ENCODE data around the gene ANKIB1. TPM values are rescaled to one million over a fixed set of nuclear protein-coding genes. Genes with fewer than 3 reads are reported as not detected.

ANKIB1 gene
- total and polyA plus RNA-seq, 5 donors, result 8.1 to 55.3 (median 50.0) TPM

DNA sequence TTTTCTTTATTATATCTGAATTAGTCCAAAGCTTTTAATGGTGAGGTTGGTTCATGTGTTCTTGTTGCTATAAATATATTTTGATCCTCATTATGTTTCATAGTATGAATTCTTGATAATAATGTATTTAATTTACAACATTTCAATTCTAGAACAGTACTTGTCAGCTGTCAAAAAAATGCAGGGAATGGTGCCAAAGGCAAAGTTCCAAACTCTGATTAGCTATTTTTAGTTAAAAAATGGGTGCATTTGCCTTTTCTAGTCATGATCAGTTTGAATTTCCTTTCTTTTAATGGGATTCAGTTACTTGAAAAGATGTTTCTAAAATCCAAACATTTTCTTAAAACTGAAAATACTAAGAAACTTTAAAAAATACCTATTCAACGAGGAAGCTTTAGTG, 49.6 kb downstream of the ANKIB1 start:
- DNase-seq, result no peak
- intact Hi-C loops (cut with DNase I), result no loop called here
- Histone ChIP-seq H3K4me3 (ENCODE audit: low read length) (no peak overlapping the region), H3K9me3 (ENCODE audit: control insufficient read depth, low read length) (no peaks in the 10 kb centered on the region), H3K4me1 (ENCODE audit: control insufficient read depth, insufficient read depth, low read length) (peaks cover 2% of the 10 kb centered on the region), H3K27ac (ENCODE audit: low read length) (no peak overlapping the region), H3K27me3 (ENCODE audit: control insufficient read depth, insufficient read depth) (no peaks in the 10 kb centered on the region)
- 18% methylated on average over 1 of the region's 1 CpG for WGBS
- no peak for ATAC-seq

DNA sequence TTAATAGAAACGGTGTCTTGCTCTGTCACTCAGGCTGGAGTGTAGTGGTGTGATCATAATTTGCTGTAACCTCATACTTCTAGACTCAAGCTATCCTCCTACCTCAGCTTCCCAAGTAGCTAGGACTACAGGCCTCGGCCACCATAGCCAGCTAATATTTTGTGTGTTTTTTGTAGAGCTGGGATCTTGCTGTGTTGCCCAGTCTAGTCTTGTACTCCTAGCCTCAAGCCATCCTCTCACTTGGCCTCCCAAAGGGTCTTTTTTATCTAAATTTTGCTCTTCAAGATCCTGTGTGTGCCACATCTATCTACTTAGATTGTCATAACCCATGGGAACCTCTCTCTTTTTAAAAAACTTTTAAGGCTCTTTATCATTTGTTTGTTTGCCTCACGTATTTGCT, 50.5 kb downstream of the ANKIB1 start:
- no peak for ATAC-seq
- Histone ChIP-seq H3K9me3 (ENCODE audit: control insufficient read depth, low read length) (no peaks in the 10 kb centered on the region), H3K27ac (ENCODE audit: low read length) (no peak overlapping the region), H3K4me1 (ENCODE audit: control insufficient read depth, insufficient read depth, low read length) (peaks cover 2% of the 10 kb centered on the region), H3K27me3 (ENCODE audit: control insufficient read depth, insufficient read depth) (no peaks in the 10 kb centered on the region), H3K4me3 (ENCODE audit: low read length) (no peak overlapping the region)
- DNase-seq, result no peak
- intact Hi-C loops (cut with DNase I), result no loop called here
- 85% methylated on average over 3 of the region's 3 CpGs for WGBS

DNA sequence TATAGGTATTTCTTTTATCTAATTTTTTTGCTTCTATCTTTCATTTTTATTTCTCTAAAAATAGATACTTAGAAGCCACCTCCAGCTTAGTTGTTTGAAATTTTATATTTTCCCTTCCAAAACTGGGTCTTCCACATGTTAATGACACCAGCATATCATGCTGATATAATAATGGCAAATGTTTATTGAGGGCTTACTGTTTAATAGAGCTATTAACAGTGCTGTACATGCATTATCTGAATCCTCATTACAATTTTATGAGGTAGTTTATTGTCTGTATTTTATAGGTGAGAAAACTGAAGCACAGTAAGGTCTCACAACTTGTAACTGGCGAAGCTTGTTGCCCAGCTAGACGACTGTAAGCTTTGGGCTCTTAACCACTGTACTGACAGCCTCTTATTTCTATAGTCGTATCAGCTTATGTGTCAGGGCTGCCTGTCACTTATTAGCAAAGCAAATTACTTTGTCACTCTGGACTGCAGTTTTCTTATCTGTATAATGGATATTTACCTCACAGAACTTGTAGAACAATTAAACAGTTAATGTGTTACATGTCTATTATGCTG, 51.2 kb downstream of the ANKIB1 start:
- H3K27ac ChIP-seq (ENCODE audit: low read length), result no peak overlapping the region
- no peaks in the 10 kb centered on the region for H3K27me3 ChIP-seq (ENCODE audit: control insufficient read depth, insufficient read depth)
- ATAC-seq, result no peak
- intact Hi-C loops (cut with DNase I), result no loop called here
- no peak for DNase-seq
- H3K4me1 ChIP-seq (ENCODE audit: control insufficient read depth, insufficient read depth, low read length), result peaks cover 2% of the 10 kb centered on the region
- no peaks in the 10 kb centered on the region for H3K9me3 ChIP-seq (ENCODE audit: control insufficient read depth, low read length)
- WGBS, result 82% methylated on average over 3 of the region's 3 CpGs
- no peak overlapping the region for H3K4me3 ChIP-seq (ENCODE audit: low read length)

DNA sequence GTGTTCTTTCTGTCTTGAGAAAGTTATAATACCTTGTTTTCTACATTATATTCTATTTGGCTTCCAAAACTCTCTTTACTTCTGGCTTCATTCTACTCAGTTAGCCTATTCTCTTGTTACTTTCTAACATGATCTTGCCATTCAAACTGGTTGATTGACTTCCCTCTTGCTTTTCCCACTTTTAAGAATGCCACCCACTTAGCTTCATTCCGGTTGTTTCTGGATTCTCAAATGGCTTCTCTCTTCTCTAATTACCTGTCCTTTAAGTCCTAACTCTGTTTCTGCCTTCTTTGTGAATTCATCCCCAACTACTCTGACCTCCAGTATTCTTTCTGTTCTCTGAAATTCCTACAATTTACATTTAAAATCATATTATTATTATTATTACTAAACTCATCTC, 52.0 kb downstream of the ANKIB1 start:
- peaks cover 2% of the 10 kb centered on the region for H3K4me1 ChIP-seq (ENCODE audit: control insufficient read depth, insufficient read depth, low read length)
- no peak overlapping the region for H3K4me3 ChIP-seq (ENCODE audit: low read length)
- 83% methylated on average over 1 of the region's 1 CpG for WGBS
- intact Hi-C loops (cut with DNase I), result no loop called here
- no peaks in the 10 kb centered on the region for H3K9me3 ChIP-seq (ENCODE audit: control insufficient read depth, low read length)
- no peak for ATAC-seq
- no peaks in the 10 kb centered on the region for H3K27me3 ChIP-seq (ENCODE audit: control insufficient read depth, insufficient read depth)
- no peak overlapping the region for H3K27ac ChIP-seq (ENCODE audit: low read length)
- no peak for DNase-seq

DNA sequence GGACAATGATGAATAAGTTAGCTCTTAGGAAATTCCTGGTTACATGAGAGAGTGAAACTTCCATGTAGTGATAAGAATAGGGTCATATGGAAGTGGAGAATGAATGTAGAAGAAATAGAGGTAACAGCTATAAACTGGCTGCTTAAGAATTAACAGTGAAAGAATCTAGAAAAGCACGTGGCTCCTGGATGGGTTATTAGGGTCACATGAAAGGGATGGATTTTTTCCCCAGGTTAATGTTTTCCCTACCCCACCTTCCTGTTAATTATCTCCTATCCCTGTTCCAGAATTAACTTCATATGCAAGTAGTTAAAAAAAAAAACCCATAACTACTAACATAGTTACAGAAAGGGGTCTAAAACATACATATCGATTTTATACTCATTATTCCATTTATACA, 58.0 kb downstream of the ANKIB1 start:
- DNase-seq, result no peak
- intact Hi-C loops (cut with DNase I), result no loop called here
- no peak for ATAC-seq
- Histone ChIP-seq H3K27ac (ENCODE audit: low read length) (no peak overlapping the region), H3K4me1 (ENCODE audit: control insufficient read depth, insufficient read depth, low read length) (no peaks in the 10 kb centered on the region), H3K9me3 (ENCODE audit: control insufficient read depth, low read length) (no peaks in the 10 kb centered on the region), H3K27me3 (ENCODE audit: control insufficient read depth, insufficient read depth) (no peaks in the 10 kb centered on the region), H3K4me3 (ENCODE audit: low read length) (no peak overlapping the region)
- WGBS, result 94% methylated on average over 2 of the region's 2 CpGs

DNA sequence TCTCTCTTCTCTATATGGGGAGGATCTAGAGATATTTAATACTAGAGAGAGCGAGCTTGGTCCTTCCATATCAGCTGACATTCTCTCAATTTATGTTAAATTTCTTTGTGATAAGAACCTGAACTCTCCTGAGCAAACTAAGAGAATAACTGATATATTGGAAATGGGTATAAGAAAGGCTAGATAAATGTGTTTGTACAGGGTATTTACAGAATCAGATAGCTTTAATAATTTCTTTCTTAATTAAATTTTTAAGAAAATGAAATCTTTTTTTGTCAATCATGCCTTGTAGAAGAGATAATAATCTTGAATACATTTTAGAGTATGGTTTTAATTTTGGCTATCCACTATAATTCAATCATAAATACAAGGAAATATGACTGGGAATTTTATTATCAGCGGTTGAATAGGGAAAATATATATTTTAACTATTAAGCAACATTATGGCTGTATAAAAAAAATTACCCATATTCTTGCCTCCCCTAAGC, 58.7 kb downstream of the ANKIB1 start:
- Histone ChIP-seq H3K27me3 (ENCODE audit: control insufficient read depth, insufficient read depth) (no peaks in the 10 kb centered on the region), H3K9me3 (ENCODE audit: control insufficient read depth, low read length) (no peaks in the 10 kb centered on the region), H3K4me3 (ENCODE audit: low read length) (no peak overlapping the region), H3K4me1 (ENCODE audit: control insufficient read depth, insufficient read depth, low read length) (no peaks in the 10 kb centered on the region), H3K27ac (ENCODE audit: low read length) (no peak overlapping the region)
- intact Hi-C loops (cut with DNase I), result no loop called here
- no peak for DNase-seq
- over 99% methylated on average over 2 of the region's 2 CpGs for WGBS
- no peak for ATAC-seq

DNA sequence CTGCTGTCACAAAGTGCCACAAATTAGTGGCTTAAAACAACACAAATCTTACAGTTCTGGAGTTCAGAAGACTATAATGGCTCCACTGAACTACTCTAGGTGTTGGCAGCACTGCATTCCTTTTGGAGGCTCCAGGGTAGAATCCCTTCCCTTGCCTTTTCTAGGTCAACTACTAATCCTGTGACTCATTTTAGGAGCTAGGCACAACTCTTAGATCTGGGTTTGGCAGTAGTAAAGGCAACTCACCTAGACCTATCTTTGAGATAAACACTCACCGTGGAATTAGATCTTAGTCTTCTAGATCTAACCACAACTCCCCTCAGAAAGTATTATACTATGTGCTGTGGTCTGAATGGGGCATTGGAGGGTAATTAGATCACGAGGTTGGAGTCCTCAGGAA, 60.4 kb downstream of the ANKIB1 start:
- Histone ChIP-seq H3K4me3 (ENCODE audit: low read length) (no peak overlapping the region), H3K27ac (ENCODE audit: low read length) (no peak overlapping the region), H3K4me1 (ENCODE audit: control insufficient read depth, insufficient read depth, low read length) (no peaks in the 10 kb centered on the region), H3K27me3 (ENCODE audit: control insufficient read depth, insufficient read depth) (no peaks in the 10 kb centered on the region), H3K9me3 (ENCODE audit: control insufficient read depth, low read length) (no peaks in the 10 kb centered on the region)
- WGBS, result 96% methylated on average over 2 of the region's 2 CpGs
- no peak for DNase-seq
- intact Hi-C loops (cut with DNase I), result no loop called here
- no peak for ATAC-seq

DNA sequence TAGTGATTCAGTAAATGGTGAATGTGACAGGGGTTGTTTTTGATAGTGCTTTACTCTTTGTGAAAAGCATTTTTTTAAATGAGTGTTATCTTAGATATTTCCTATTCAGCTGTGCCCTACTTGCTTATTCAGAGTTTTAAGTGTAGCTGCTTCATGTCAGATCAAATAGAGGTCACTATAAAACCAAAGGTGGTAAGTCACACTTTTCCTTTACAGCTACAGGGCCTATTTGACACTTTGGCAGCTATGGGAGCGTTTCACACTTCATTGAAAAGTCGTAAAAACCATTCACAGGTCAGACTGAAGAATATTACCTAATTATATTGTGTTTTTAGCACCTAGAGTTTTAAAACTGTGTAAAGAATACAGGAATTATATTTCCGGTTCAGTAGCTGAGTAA, 67.3 kb downstream of the ANKIB1 start:
- ATAC-seq, result no peak
- intact Hi-C loops (cut with DNase I), result no loop called here
- 76% methylated on average over 3 of the region's 3 CpGs for WGBS

DNA sequence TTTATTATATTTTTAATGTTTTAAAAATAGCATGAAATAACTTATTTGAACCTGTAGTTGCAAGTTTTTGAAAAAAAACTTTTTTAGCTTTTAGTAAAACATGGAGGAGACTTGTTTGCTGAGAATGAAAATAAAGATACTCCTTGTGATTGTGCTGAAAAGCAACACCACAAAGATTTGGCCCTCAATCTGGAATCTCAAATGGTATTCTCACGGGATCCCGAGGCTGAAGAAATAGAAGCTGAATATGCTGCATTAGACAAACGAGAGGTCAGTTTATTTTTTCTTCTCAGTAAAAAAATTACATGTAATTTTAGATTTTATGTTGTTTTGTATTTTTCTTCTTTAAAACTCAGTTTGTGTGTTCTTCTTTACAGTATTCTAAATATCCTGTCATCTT, 73.5 kb downstream of the ANKIB1 start:
- H3K4me3 ChIP-seq (ENCODE audit: low read length), result no peak overlapping the region
- H3K27me3 ChIP-seq (ENCODE audit: control insufficient read depth, insufficient read depth), result no peaks in the 10 kb centered on the region
- H3K9me3 ChIP-seq (ENCODE audit: control insufficient read depth, low read length), result no peaks in the 10 kb centered on the region
- H3K4me1 ChIP-seq (ENCODE audit: control insufficient read depth, insufficient read depth, low read length), result no peaks in the 10 kb centered on the region
- intact Hi-C loops (cut with DNase I), result no loop called here
- WGBS, result 70% methylated on average over 3 of the region's 3 CpGs
- DNase-seq (no peak), ATAC-seq (no peak)
- no peak overlapping the region for H3K27ac ChIP-seq (ENCODE audit: low read length)

More for the DNA sequence above, 67.3 kb downstream of the ANKIB1 start:
- H3K4me3 ChIP-seq (ENCODE audit: low read length), result no peak overlapping the region
- no peaks in the 10 kb centered on the region for H3K4me1 ChIP-seq (ENCODE audit: control insufficient read depth, insufficient read depth, low read length)
- no peaks in the 10 kb centered on the region for H3K9me3 ChIP-seq (ENCODE audit: control insufficient read depth, low read length)
- H3K27me3 ChIP-seq (ENCODE audit: control insufficient read depth, insufficient read depth), result no peaks in the 10 kb centered on the region
- no peak for DNase-seq
- no peak overlapping the region for H3K27ac ChIP-seq (ENCODE audit: low read length)

DNA sequence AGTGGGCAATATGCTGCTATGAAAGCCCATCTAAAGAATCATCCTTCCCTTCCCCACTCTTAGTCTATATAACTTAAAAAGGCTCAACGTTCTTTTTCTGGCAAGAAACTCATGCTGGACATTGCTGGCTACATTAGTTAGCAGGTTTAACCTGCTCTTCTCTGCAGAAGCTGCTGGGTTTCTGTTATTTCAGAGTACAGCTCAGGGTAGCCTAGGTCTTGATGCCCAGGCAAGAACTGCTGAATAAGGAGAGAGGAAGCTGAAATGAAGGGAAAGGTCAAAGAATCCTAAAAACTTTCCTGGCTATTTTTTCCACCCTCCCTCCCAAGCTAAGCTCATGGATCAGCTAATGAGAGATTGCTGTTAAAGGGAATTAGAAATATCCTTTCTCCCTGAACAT, 79.4 kb downstream of the ANKIB1 start:
- WGBS, result 32% methylated on average over 1 of the region's 1 CpG
- Histone ChIP-seq H3K27me3 (ENCODE audit: control insufficient read depth, insufficient read depth) (no peaks in the 10 kb centered on the region), H3K9me3 (ENCODE audit: control insufficient read depth, low read length) (no peaks in the 10 kb centered on the region), H3K4me1 (ENCODE audit: control insufficient read depth, insufficient read depth, low read length) (peaks cover 4% of the 10 kb centered on the region), H3K27ac (ENCODE audit: low read length) (no peak overlapping the region), H3K4me3 (ENCODE audit: low read length) (no peak overlapping the region)
- DNase-seq, result no peak
- no peak for ATAC-seq
- intact Hi-C loops (cut with DNase I), result no loop called here

DNA sequence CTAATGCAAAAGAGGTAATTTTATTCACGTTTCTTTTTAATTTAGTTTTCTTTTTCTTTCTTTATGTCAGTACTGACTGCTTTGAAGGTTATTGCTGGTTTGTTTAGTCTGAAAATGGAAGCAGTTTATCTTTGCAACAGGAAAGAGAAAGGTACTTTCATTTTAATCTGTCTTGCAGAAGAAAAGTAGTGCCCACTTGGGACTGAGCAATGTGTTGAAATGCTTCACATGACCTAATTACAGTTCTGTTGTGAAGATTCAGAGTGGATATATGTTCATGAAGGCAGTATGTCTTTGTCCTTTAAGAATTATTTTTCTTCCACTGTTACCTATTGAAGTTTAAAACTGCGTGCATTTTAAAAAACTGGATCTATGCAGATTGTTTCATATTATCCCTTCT, 80.1 kb downstream of the ANKIB1 start:
- Histone ChIP-seq H3K9me3 (ENCODE audit: control insufficient read depth, low read length) (no peaks in the 10 kb centered on the region), H3K27me3 (ENCODE audit: control insufficient read depth, insufficient read depth) (no peaks in the 10 kb centered on the region), H3K4me1 (ENCODE audit: control insufficient read depth, insufficient read depth, low read length) (peaks cover 4% of the 10 kb centered on the region), H3K27ac (ENCODE audit: low read length) (no peak overlapping the region), H3K4me3 (ENCODE audit: low read length) (no peak overlapping the region)
- 84% methylated on average over 2 of the region's 2 CpGs for WGBS
- ATAC-seq (no peak), DNase-seq (no peak)
- intact Hi-C loops (cut with DNase I), result no loop called here

DNA sequence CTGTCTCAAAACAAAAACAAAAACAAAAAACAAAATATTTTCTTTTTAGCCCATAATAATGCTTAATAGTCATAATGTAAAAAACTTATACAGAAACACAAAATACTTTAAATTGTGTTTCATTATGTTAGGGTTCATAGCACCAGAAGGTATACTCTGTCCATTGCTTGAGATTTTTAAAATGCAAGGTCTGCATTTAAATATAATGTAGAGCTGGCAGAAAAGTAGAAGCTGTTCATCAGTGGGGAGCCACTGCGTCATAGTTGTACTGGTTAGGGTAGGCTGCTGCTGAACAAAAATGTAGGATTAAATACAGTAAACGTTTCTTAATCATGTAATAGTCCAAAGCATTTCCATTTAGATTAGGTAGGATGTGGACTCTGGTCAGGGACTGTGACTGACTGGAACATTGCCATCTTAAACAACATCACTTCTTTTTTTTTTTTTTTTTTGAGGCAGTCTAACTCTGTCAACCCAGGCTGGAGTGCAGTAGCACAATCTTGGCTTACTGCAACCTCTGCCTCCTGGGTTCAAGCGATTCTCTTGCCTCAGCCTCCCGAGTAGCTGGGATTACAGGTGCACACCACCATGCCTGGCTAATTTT, 85.2 kb downstream of the ANKIB1 start:
- Histone ChIP-seq H3K27me3 (ENCODE audit: control insufficient read depth, insufficient read depth) (no peaks in the 10 kb centered on the region), H3K4me1 (ENCODE audit: control insufficient read depth, insufficient read depth, low read length) (no peaks in the 10 kb centered on the region), H3K4me3 (ENCODE audit: low read length) (no peak overlapping the region), H3K9me3 (ENCODE audit: control insufficient read depth, low read length) (no peaks in the 10 kb centered on the region), H3K27ac (ENCODE audit: low read length) (no peak overlapping the region)
- ATAC-seq, result no peak
- intact Hi-C loops (cut with DNase I), result no loop called here
- WGBS, result 77% methylated on average over 4 of the region's 4 CpGs
- no peak for DNase-seq
